GM23338 (cell line): ENCODE measurements around the gene CD59. TPM values are rescaled to one million over a fixed set of nuclear protein-coding genes. Genes with fewer than 3 reads are reported as not detected.

Experiments
- ATAC-seq: fragments of 200-7000 bp; cut with Tn5 transposase; 3 replicates; pipeline ENCODE4 v1.9.1; 2020
- DNase-seq: peaks from one replicate; pipeline ENCODE4 v3.0.0-alpha.2; 2015; ENCODE audit warnings: low spot score
- H2AFZ ChIP-seq: fragments of 200-600 bp; sonication (generic); 2 replicates; pipeline ENCODE4 v1.8.0; 2016; ENCODE audit warnings: antibody characterized with exemption, mild to moderate bottlenecking, moderate library complexity
- H3F3A ChIP-seq: fragments of 200-600 bp; sonication (generic); replicated peaks from 2 replicates; pipeline ENCODE4 v1.8.0; 2017; ENCODE audit warnings: antibody characterized with exemption, mixed run types, low read depth
- H3K27ac ChIP-seq: fragments of 200-600 bp; sonication (generic); 2 replicates; pipeline ENCODE4 v1.6.1; 2016; ENCODE audit warnings: low read depth
- H3K27me3 ChIP-seq: fragments of 200-600 bp; sonication (generic); 2 replicates; pipeline ENCODE4 v1.8.0; 2016; ENCODE audit warnings: mild to moderate bottlenecking, mixed run types, moderate library complexity; ENCODE audit not compliant: insufficient read depth
- H3K36me3 ChIP-seq: fragments of 200-600 bp; sonication (generic); 2 replicates; pipeline ENCODE4 v1.8.0; 2016; ENCODE audit warnings: mild to moderate bottlenecking; ENCODE audit not compliant: insufficient read depth
- H3K4me1 ChIP-seq: fragments of 200-600 bp; sonication (generic); 2 replicates; pipeline ENCODE4 v1.8.0; 2016; ENCODE audit warnings: mild to moderate bottlenecking, moderate library complexity; ENCODE audit not compliant: insufficient read depth
- H3K4me2 ChIP-seq: fragments of 200-600 bp; sonication (generic); 2 replicates; pipeline ENCODE4 v1.7.1; 2017; ENCODE audit warnings: mixed run types
- H3K4me3 ChIP-seq: fragments of 200-600 bp; sonication (generic); 2 replicates; pipeline ENCODE4 v1.6.1; 2016; ENCODE audit warnings: mixed run types
- H3K79me2 ChIP-seq: fragments of 200-600 bp; sonication (generic); replicated peaks from 2 replicates; pipeline ENCODE4 v1.8.0; 2017; ENCODE audit warnings: mild to moderate bottlenecking; ENCODE audit not compliant: insufficient read depth
- H3K9me2 ChIP-seq: fragments of 200-600 bp; sonication (generic); 2 replicates; pipeline ENCODE4 v1.8.0; 2017; ENCODE audit not compliant: insufficient read depth
- H4K20me1 ChIP-seq: fragments of 200-600 bp; sonication (generic); replicated peaks from 2 replicates; pipeline ENCODE4 v1.8.0; 2017; ENCODE audit warnings: mild to moderate bottlenecking; ENCODE audit not compliant: insufficient read depth
- H3K27ac Mint-ChIP-seq: 2 replicates; pipeline ENCODE4 v1.8.0; 2020; ENCODE audit warnings: inconsistent platforms, mild to moderate bottlenecking, moderate library complexity, mixed read lengths
- H3K27me3 Mint-ChIP-seq: 3 replicates; pipeline ENCODE4 v1.8.0; 2022; ENCODE audit warnings: low read depth, mild to moderate bottlenecking, moderate library complexity, mixed read lengths, inconsistent platforms; ENCODE audit not compliant: insufficient read depth, poor library complexity
- H3K36me3 Mint-ChIP-seq: 3 replicates; pipeline ENCODE4 v1.8.0; 2021; ENCODE audit warnings: low read depth, mild to moderate bottlenecking, inconsistent platforms, moderate library complexity, mixed read lengths
- H3K4me1 Mint-ChIP-seq: 3 replicates; pipeline ENCODE4 v1.8.0; 2020; ENCODE audit warnings: mild to moderate bottlenecking, inconsistent platforms, mixed read lengths
- H3K4me3 Mint-ChIP-seq: 3 replicates; pipeline ENCODE4 v1.8.0; 2021; ENCODE audit warnings: moderate library complexity, mild to moderate bottlenecking, inconsistent platforms, mixed read lengths
- H3K9me3 Mint-ChIP-seq: 3 replicates; pipeline ENCODE4 v1.8.0; 2020; ENCODE audit warnings: moderate library complexity, mild to moderate bottlenecking, inconsistent platforms, mixed read lengths
- CREB1 ChIP-seq: fragments of 250-450 bp; sonication (Bioruptor Pico); IDR thresholded peaks from 2 replicates; pipeline ENCODE4 v1.5.0; 2020; ENCODE audit warnings: low read depth, mild to moderate bottlenecking, moderate library complexity
- CTCF ChIP-seq, 2 experiments: fragments of 200-600 bp in 1 of 2; sonication (generic) in 1 of 2; conservative IDR thresholded peaks; 2 replicates each; pipeline versions ENCODE4 v1.5.1 to v1.6.1; 2016 to 2017; ENCODE audit warnings: antibody characterized with exemption in 2 of 2, low read depth in 2 of 2, mild to moderate bottlenecking in 2 of 2, moderate library complexity in 1 of 2
- ETS1 ChIP-seq: IDR thresholded peaks from 2 replicates; pipeline ENCODE4 v1.6.1; 2016; ENCODE audit warnings: antibody characterized with exemption
- EZH2 ChIP-seq: fragments of 200-600 bp; sonication (generic); IDR thresholded peaks from one replicate; pipeline ENCODE4 v1.8.0; 2017; ENCODE audit warnings: antibody characterized with exemption, mild to moderate bottlenecking, low read depth; ENCODE audit not compliant: unreplicated experiment
- POLR2AphosphoS5 ChIP-seq: IDR thresholded peaks from 2 replicates; pipeline ENCODE4 v1.6.1; 2016; ENCODE audit warnings: antibody characterized with exemption, low read depth
- REST ChIP-seq: IDR thresholded peaks from one replicate; pipeline ENCODE4 v1.6.1; 2018; ENCODE audit warnings: antibody characterized with exemption; ENCODE audit not compliant: unreplicated experiment
- STAT1 ChIP-seq: IDR thresholded peaks from one replicate; pipeline ENCODE4 v1.6.1; 2016; ENCODE audit warnings: antibody characterized with exemption; ENCODE audit not compliant: unreplicated experiment
- ZNF114 ChIP-seq: fragments of 250-450 bp; sonication (Bioruptor Pico); IDR thresholded peaks from 2 replicates; pipeline ENCODE4 v1.5.0; 2020; ENCODE audit warnings: mild to moderate bottlenecking, moderate library complexity
- ZNF462 ChIP-seq: fragments of 250-450 bp; sonication (Bioruptor Pico); IDR thresholded peaks from 2 replicates; pipeline ENCODE4 v1.5.0; 2020; ENCODE audit warnings: mild to moderate bottlenecking, moderate library complexity
- polyA plus RNA-seq: library from polyadenylated mRNA; unstranded; fragments of >200 nt; fragmentation: Nextera tagmentation; extraction: Ambion mirVana; gene quantifications from 2 replicates; pipeline ENCODE4 v1.2.1, GENCODE V29; 2016
- total RNA-seq: library from RNA; depleted of rRNA; stranded (reverse); fragments of >200 nt; shearing (Covaris generic); gene quantifications from 2 replicates; pipeline ENCODE4 v1.2.3, GENCODE V29; 2014

The CD59 gene
- total and polyA plus RNA-seq, 2 experiments from 2014 or later: 41.5 to 86.6 TPM

- no peak for TF ChIP-seq ZNF462
- TF ChIP-seq CREB1 (CRISPR knock-in tag): no peak
- TF ChIP-seq ETS1: no peak
- no peak for TF ChIP-seq STAT1
These were observed 22.3 kb downstream of the CD59 start (continued) for GRCh38 chr11:33713856-33714398.

GRCh38 chr11:33713151-33713855 lies 22.9 kb downstream of the CD59 start:
- Histone ChIP-seq H3K36me3 (peaks cover 7% of the 10 kb centered on the region; the same call in 1 of the 2 replicates), H3K4me1 (no peaks in the 10 kb centered on the region), H4K20me1 (0 out of 2 replicates have a peak, but pooled peaks cover 4% of the 10 kb centered on the region), H3F3A (no peaks in the 10 kb centered on the region), H3K27ac (no peak overlapping the region), H3K4me3 (no peak overlapping the region), H2AFZ (no peak overlapping the region), H3K4me2 (no peak overlapping the region), H3K79me2 (no peaks in the 10 kb centered on the region), H3K9me2 (no peaks in the 10 kb centered on the region), H3K27me3 (no peaks in the 10 kb centered on the region)
- ATAC-seq (no peak), DNase-seq (no peak)
- H3K4me1 Mint-ChIP-seq: no peaks in the 10 kb centered on the region
- no peak overlapping the region for H3K27ac Mint-ChIP-seq
- H3K9me3 Mint-ChIP-seq: no peaks in the 10 kb centered on the region; the same call in 2 of the 3 replicates
- no peaks in the 10 kb centered on the region for H3K27me3 Mint-ChIP-seq
- H3K4me3 Mint-ChIP-seq: no peak overlapping the region
- H3K36me3 Mint-ChIP-seq: peaks cover 9% of the 10 kb centered on the region; the same call in 2 of the 3 replicates
- TF ChIP-seq POLR2AphosphoS5: no peak
- TF ChIP-seq CREB1 (CRISPR knock-in tag): no peak
- no peak for TF ChIP-seq EZH2
- TF ChIP-seq REST: no peak
- no peak for TF ChIP-seq ZNF114 (CRISPR knock-in tag)
- no peak for TF ChIP-seq CTCF (conservative IDR thresholded peaks at IDR 0.05; ENCODE audit: low read depth in 2 of 2)
